ENCODE results near the gene SPINK8. TPM values are rescaled to one million over a fixed set of nuclear protein-coding genes. Genes with fewer than 3 reads are reported as not detected.

The SPINK8 gene
- total RNA-seq, 1 donor from 2014 or later = not detected

DNA sequence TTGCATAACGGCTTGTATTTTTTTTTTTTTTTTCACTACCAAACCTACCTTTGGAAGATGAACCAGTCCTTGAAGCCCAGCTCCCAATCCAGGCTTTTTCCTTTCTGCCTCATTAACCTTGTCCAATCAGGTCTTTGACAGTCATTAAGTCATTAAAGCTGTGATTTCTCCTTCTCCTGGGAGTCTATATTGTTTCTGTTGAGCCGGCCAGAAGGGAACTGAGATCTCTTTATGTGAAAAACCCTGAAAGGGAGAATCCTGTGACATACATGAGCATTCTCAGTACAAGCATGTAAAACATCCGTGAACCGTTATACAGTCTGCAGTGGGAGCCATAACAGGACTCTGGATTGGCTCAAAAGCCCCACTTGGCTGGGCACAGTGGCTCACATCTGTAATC is 52.6 kb downstream of the SPINK8 start:
- no peak for DNase-seq
- TF ChIP-seq, protein P1, sequence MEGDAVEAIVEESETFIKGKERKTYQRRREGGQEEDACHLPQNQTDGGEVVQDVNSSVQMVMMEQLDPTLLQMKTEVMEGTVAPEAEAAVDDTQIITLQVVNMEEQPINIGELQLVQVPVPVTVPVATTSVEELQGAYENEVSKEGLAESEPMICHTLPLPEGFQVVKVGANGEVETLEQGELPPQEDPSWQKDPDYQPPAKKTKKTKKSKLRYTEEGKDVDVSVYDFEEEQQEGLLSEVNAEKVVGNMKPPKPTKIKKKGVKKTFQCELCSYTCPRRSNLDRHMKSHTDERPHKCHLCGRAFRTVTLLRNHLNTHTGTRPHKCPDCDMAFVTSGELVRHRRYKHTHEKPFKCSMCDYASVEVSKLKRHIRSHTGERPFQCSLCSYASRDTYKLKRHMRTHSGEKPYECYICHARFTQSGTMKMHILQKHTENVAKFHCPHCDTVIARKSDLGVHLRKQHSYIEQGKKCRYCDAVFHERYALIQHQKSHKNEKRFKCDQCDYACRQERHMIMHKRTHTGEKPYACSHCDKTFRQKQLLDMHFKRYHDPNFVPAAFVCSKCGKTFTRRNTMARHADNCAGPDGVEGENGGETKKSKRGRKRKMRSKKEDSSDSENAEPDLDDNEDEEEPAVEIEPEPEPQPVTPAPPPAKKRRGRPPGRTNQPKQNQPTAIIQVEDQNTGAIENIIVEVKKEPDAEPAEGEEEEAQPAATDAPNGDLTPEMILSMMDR (IDR thresholded peaks at IDR 0.05) = no peak
- ATAC-seq (ENCODE audit: low read depth) = no peak
- no peak overlapping the region for H3K27ac Mint-ChIP-seq
- CTCF ChIA-PET = no interaction called here
- POLR2A ChIA-PET = no interaction called here
- H3K9me3 Mint-ChIP-seq = no peaks in the 10 kb centered on the region
- no peaks in the 10 kb centered on the region for H3K27me3 Mint-ChIP-seq
- peaks cover 2% of the 10 kb centered on the region for H3K36me3 Mint-ChIP-seq (ENCODE audit: low read depth)
- intact Hi-C loops (cut with micrococcal nuclease) = no loop called here
- H3K4me3 Mint-ChIP-seq = no peak overlapping the region
- no peaks in the 10 kb centered on the region for H3K4me1 Mint-ChIP-seq

DNA sequence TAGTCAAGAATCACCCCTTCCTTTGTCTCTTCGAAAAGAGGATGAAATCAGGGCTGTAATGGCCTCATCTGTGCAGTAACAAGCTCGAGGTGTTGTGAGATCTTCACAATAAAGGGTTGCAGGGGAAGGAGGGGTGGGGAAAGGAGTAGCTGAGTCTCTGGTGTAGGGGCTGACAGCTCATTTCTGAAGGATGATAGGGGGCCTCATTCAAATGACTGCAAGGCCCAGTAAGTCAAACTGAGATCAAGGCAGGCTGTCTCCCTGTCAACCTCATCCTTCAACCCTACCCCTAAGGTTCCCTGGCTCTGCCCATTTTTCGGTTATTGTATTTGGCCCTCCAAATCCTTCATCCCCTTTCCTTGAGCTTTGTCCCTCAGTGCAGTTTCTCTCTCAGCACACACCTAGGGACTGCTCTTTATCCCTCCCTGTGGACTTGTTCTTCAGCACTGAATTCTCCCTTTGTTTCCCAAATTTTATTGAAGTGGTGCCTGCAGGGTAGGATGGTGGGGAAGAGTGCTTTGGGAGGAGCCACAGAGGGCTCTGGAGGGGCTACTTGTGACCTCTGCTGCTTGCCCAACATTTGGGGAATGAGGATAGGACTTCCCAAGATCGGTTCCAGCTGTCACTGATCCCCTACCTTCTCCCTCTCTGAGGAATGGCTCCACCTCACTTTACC is 54.4 kb downstream of the SPINK8 start:
- intact Hi-C loops (cut with micrococcal nuclease) = loop anchor here (10.0 kb wide), 1 partner anchor 406 kb away; the partner anchor contains the start of gene NCKIPSD
- Mint-ChIP-seq H3K27me3 (no peaks in the 10 kb centered on the region), H3K36me3 (ENCODE audit: low read depth) (peaks cover 2% of the 10 kb centered on the region), H3K27ac (no peak overlapping the region), H3K9me3 (no peaks in the 10 kb centered on the region), H3K4me1 (no peaks in the 10 kb centered on the region), H3K4me3 (no peak overlapping the region)
- TF ChIP-seq, protein P1 (IDR thresholded peaks at IDR 0.05) = no peak
- DNase-seq = no peak
- ChIA-PET POLR2A (no interaction called here), CTCF (no interaction called here)
- ATAC-seq (ENCODE audit: low read depth) = no peak

DNA sequence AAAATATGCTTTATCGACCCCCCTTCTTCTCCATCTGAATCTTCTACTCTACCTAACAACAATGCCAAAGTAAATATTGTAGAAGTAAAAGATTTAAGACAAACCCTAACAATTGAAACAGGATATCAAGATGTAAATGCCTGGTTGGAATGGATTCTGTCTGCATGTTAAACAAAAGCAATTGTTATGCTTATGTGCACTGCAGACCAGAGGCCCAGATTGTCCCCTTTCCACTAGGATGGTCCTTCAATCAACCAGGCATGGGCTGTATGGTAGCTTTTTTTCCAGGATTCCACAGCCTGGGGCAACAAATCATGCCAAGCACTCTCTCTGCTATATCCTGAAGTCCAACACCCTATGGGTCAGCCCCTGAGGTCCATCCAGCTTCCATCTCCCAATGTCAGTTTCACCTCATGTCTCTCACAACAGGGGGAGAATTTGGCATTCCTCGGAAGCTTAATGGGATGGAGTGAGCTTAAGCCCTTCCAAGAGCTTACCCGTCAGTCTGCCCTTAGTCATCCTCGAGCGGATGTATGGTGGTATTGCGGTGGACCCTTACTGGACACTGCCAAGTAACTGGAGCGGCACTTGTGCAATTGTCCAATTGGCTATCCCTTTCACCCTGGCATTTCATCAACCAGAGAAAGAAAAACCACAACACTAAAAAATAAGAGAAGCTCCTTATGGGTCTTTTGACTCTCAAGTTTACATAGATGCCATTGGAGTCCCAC is 56.4 kb downstream of the SPINK8 start:
- no peaks in the 10 kb centered on the region for H3K9me3 Mint-ChIP-seq
- peaks cover 2% of the 10 kb centered on the region for H3K36me3 Mint-ChIP-seq (ENCODE audit: low read depth)
- H3K4me3 Mint-ChIP-seq = no peak overlapping the region
- H3K4me1 Mint-ChIP-seq = no peaks in the 10 kb centered on the region
- ChIA-PET POLR2A (no interaction called here), CTCF (interaction anchor here (1.9 kb wide), 1 partner anchor 159 kb away, joined by 12 read pairs; no protein-coding TSS in a partner anchor)
- H3K27me3 Mint-ChIP-seq = no peaks in the 10 kb centered on the region
- intact Hi-C loops (cut with micrococcal nuclease) = loop anchor here (10.0 kb wide), 1 partner anchor 408 kb away; the partner anchor contains the start of gene NCKIPSD
- no peak overlapping the region for H3K27ac Mint-ChIP-seq
- DNase-seq = no peak
- no peak for ATAC-seq (ENCODE audit: low read depth)
- TF ChIP-seq, protein P1 (IDR thresholded peaks at IDR 0.05) = no peak

DNA sequence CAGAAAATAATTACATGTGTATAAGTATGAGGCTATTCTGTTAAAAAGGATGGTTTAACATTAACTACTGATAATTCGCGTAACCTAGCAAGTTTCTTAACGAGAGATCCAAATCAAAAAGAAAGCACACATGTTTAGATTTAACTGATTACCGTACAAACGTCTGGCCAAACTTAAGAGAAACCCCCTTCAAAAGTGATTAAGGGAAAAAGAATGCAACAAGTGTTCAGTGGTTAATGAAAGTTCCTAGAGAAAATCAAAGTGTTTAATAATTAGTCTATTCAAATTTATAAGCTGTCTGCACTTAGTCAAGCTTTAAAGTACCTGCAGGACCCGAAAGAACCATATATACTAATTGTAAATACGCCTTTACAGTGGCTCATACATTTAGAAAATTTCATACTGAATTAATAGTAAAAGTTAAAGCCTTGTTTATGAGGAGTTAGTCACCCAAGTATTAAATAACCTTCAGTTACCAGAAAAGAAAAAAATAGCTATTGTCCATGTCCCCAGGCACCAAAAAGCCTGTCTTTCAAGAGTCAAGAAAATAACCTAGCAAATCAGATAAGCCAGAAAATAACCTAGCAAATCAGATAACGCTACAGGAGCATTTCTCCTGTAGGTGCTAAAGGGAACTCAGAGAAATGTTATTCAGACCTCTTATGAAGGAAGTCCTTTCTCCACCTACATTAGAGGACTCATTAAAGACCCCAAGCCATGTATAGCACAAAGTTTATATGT is 58.0 kb downstream of the SPINK8 start:
- intact Hi-C loops (cut with micrococcal nuclease) = loop anchor here (10.0 kb wide), 1 partner anchor 409 kb away; the partner anchor contains the start of gene NCKIPSD
- TF ChIP-seq, protein P1 (IDR thresholded peaks at IDR 0.05) = no peak
- Mint-ChIP-seq H3K9me3 (no peaks in the 10 kb centered on the region), H3K36me3 (ENCODE audit: low read depth) (peaks cover 11% of the 10 kb centered on the region), H3K4me1 (no peaks in the 10 kb centered on the region), H3K27ac (no peak overlapping the region), H3K27me3 (no peaks in the 10 kb centered on the region), H3K4me3 (no peak overlapping the region)
- POLR2A ChIA-PET = no interaction called here
- CTCF ChIA-PET = interaction anchor here (1.2 to 9.1 kb wide), 2 partner anchors 125 to 160 kb away, joined by 4 to 109 read pairs; no protein-coding TSS in a partner anchor
- DNase-seq (no peak), ATAC-seq (ENCODE audit: low read depth) (no peak)
